ENCODE measurements around the gene APEH. TPM values are rescaled to one million over a fixed set of nuclear protein-coding genes. Genes with fewer than 3 reads are reported as not detected.

Gene APEH
- total and polyA plus RNA-seq, 10 of the 15 experiments (the other 5 are each of a cell fraction or from before 2014, with no cell fraction given), result 74.4 to 214 (median 131) TPM

DNA sequence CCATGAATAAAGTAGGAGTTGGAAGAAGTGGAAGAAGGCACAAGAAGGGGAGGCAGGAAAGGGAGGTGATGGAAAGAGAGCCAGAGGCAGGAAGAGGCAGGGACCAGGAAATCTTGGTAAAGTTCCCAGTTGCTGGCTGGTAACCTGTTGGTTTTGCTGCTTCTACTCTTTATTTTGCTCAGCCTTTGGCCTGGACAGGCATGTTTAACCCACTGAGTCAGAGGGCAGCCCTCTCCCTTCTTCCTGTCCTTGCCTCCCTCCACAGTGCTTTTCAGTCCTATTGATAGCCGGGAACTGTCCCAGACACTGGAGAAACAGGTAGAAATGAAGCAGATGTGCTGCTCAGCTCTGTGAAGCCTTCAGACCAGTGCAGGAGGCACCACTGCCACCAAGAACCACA is 43.4 kb upstream of the APEH start (continued):
- no peak for TF ChIP-seq FOXM1 (IDR thresholded peaks at IDR 0.05; ENCODE audit: low read depth, low read length)

DNA sequence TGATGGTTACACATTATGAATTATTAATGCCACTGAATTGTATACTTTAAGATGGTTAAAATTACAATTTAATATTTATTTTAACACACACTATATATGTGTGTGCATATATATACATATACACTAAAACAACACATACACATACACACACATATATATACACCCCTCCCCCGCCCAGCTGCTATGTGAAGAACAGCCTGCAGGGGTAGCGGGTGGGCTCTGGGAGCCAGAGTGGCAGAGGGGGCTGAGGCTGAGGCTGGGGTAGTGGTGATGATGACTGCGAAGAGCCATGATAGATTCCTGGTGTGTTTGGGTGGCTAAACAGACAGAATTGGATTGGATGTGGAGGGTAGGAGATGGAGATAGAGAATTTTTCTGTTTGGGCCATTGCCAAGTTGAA is 39.4 kb upstream of the APEH start:
- Histone ChIP-seq H3K4me2 (ENCODE audit: control insufficient read depth, insufficient read depth) (no peak overlapping the region), H3K27ac (ENCODE audit: control insufficient read depth, insufficient read depth) (no peak overlapping the region), H3K4me1 (ENCODE audit: control insufficient read depth, insufficient read depth, low read length) (no peaks in the 10 kb centered on the region), H3K36me3 (ENCODE audit: control insufficient read depth in 2 of 2, insufficient read depth in 2 of 2, low read length in 1 of 2) (no peaks in the 10 kb centered on the region), H3K27me3 (replicated peaks in 1 of 2; ENCODE audit: control insufficient read depth in 2 of 2, insufficient read depth in 2 of 2, low read length in 1 of 2) (no peaks in the 10 kb centered on the region; a peak in 1 of 4 replicates), H3K9ac (ENCODE audit: control insufficient read depth, insufficient read depth, low read length) (no peak overlapping the region), H2AFZ (ENCODE audit: control insufficient read depth, low read depth, low read length) (no peak overlapping the region), H3K79me2 (ENCODE audit: control insufficient read depth, insufficient read depth, low read length) (no peaks in the 10 kb centered on the region), H3K4me3 (no peak overlapping the region), H3K9me3 (replicated peaks; ENCODE audit: control insufficient read depth, insufficient read depth, low read length) (no peaks in the 10 kb centered on the region; the same call in 2 of the 3 replicates), H4K20me1 (ENCODE audit: control insufficient read depth, insufficient read depth) (no peaks in the 10 kb centered on the region)
- no peak for ATAC-seq
- ChIA-PET SMC1A (ENCODE audit: uncharacterized antibody, unreplicated experiment) (no interaction called here), RAD21 (ENCODE audit: unreplicated experiment) (no interaction called here), CTCF (no interaction called here), POLR2A (no interaction called here)
- intact Hi-C loops (cut with micrococcal nuclease; ENCODE audit: unreplicated experiment) (no loop called here), in situ Hi-C loops (cut with MboI) (no loop called here)
- DNase-seq (ENCODE audit: low read depth, low spot score), result no peak
- no peak for TF ChIP-seq NFYA (IDR thresholded peaks at IDR 0.05; ENCODE audit: borderline replicate concordance, low read depth, low read length)
- BruUV-seq (replicated peaks), result no TSS peak
- FAIRE-seq, result no peak
- WGBS (ENCODE audit: insufficient coverage, insufficient replicate concordance, low lambda C conversion rate, missing lambda C conversion rate), result 50% methylated on average over 3 of the region's 3 CpGs

- DNase-seq (ENCODE audit: low read depth, low spot score) (no peak), ATAC-seq (peak; percentile 41), FAIRE-seq (no peak)
- RAD21 ChIA-PET (ENCODE audit: unreplicated experiment), result interaction anchor here (1.9 kb wide), 1 partner anchor 97 kb away, joined by 7 read pairs; no protein-coding TSS in a partner anchor
- no peaks in the 10 kb centered on the region for H3K36me3 ChIP-seq (ENCODE audit: control insufficient read depth in 2 of 2, insufficient read depth in 2 of 2, low read length in 1 of 2)
- no TSS peak for BruUV-seq (replicated peaks)
- 6% methylated on average over 7 of the region's 7 CpGs for WGBS (ENCODE audit: insufficient coverage, insufficient replicate concordance, low lambda C conversion rate, missing lambda C conversion rate)
- TF ChIP-seq CREM (IDR thresholded peaks at IDR 0.05; ENCODE audit: low read depth) (peak; percentile 74), ZNF217 (IDR thresholded peaks at IDR 0.05) (no peak), EGR1 (IDR thresholded peaks at IDR 0.05; ENCODE audit: borderline replicate concordance in 1 of 2, low read depth in 2 of 2, low read length in 2 of 2) (0 out of 3 replicates have a peak, but pooled peaks of 1 of the 2 experiments have one; percentile 8), EED (IDR thresholded peaks at IDR 0.05; ENCODE audit: low read depth) (peak; percentile 61; the same call in 1 of the 2 replicates), CREB1 (IDR thresholded peaks at IDR 0.05; ENCODE audit: low read depth) (peak; percentile 85)
- SMC1A ChIA-PET (ENCODE audit: uncharacterized antibody, unreplicated experiment), result no interaction called here
- H3K79me2 ChIP-seq (ENCODE audit: control insufficient read depth, insufficient read depth, low read length), result no peaks in the 10 kb centered on the region
- no peaks in the 10 kb centered on the region; a peak in 1 of 4 replicates for H3K27me3 ChIP-seq (replicated peaks in 1 of 2; ENCODE audit: control insufficient read depth in 2 of 2, insufficient read depth in 2 of 2, low read length in 1 of 2)
- no peak overlapping the region for H3K27ac ChIP-seq (ENCODE audit: control insufficient read depth, insufficient read depth)
- H4K20me1 ChIP-seq (ENCODE audit: control insufficient read depth, insufficient read depth), result no peaks in the 10 kb centered on the region
- no peaks in the 10 kb centered on the region for H3K9me3 ChIP-seq (replicated peaks; ENCODE audit: control insufficient read depth, insufficient read depth, low read length)
- H3K9ac ChIP-seq (ENCODE audit: control insufficient read depth, insufficient read depth, low read length), result no peak overlapping the region
- in situ Hi-C loops (cut with MboI) (no loop called here), intact Hi-C loops (cut with micrococcal nuclease; ENCODE audit: unreplicated experiment) (no loop called here)
- no peak overlapping the region for H3K4me3 ChIP-seq
- no peaks in the 10 kb centered on the region for H3K4me1 ChIP-seq (ENCODE audit: control insufficient read depth, insufficient read depth, low read length)
- no peak overlapping the region; the same call in 1 of the 2 replicates for H3K4me2 ChIP-seq (ENCODE audit: control insufficient read depth, insufficient read depth)
- POLR2A ChIA-PET, result interaction anchor here (1.0 kb wide), 1 partner anchor 167 kb away, joined by 8 read pairs; the partner anchor contains the start of gene DAG1
- H2AFZ ChIP-seq (ENCODE audit: control insufficient read depth, low read depth, low read length), result no peak overlapping the region
- CTCF ChIA-PET, result interaction anchor here (1.4 to 1.6 kb wide), 2 partner anchors 35 to 97 kb away, joined by 4 to 5 read pairs; no protein-coding TSS in a partner anchor
Measured at GRCh38 chr3:49636883-49637609, 37.1 kb upstream of the APEH start.

All from GM12878 (cell line).